ENCODE measurements around the gene BPIFB3. TPM values are rescaled to one million over a fixed set of nuclear protein-coding genes. Genes with fewer than 3 reads are reported as not detected.

BPIFB3 gene
- polyA plus RNA-seq, 1 experiment: not detected

- no peak for DNase-seq (ENCODE audit: low read depth, low spot score)
- peaks cover 4% of the 10 kb centered on the region for H3K27me3 ChIP-seq (ENCODE audit: control insufficient read depth, insufficient read depth, low read length)
- no peak overlapping the region for H3K4me3 ChIP-seq (ENCODE audit: low read depth, low read length)
- no peak overlapping the region for H3K27ac ChIP-seq (ENCODE audit: low read depth, low read length)
- POLR2A ChIA-PET: no interaction called here
- H3K9me3 ChIP-seq (ENCODE audit: control insufficient read depth, insufficient read depth, low read length): no peaks in the 10 kb centered on the region
- CTCF ChIA-PET: no interaction called here
- TF ChIP-seq, protein P1, sequence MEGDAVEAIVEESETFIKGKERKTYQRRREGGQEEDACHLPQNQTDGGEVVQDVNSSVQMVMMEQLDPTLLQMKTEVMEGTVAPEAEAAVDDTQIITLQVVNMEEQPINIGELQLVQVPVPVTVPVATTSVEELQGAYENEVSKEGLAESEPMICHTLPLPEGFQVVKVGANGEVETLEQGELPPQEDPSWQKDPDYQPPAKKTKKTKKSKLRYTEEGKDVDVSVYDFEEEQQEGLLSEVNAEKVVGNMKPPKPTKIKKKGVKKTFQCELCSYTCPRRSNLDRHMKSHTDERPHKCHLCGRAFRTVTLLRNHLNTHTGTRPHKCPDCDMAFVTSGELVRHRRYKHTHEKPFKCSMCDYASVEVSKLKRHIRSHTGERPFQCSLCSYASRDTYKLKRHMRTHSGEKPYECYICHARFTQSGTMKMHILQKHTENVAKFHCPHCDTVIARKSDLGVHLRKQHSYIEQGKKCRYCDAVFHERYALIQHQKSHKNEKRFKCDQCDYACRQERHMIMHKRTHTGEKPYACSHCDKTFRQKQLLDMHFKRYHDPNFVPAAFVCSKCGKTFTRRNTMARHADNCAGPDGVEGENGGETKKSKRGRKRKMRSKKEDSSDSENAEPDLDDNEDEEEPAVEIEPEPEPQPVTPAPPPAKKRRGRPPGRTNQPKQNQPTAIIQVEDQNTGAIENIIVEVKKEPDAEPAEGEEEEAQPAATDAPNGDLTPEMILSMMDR (IDR thresholded peaks at IDR 0.05; ENCODE audit: low read depth, low read length): no peak
Observed at GRCh38 chr20:33064572-33065287, 11.0 kb downstream of the BPIFB3 start.

DNA sequence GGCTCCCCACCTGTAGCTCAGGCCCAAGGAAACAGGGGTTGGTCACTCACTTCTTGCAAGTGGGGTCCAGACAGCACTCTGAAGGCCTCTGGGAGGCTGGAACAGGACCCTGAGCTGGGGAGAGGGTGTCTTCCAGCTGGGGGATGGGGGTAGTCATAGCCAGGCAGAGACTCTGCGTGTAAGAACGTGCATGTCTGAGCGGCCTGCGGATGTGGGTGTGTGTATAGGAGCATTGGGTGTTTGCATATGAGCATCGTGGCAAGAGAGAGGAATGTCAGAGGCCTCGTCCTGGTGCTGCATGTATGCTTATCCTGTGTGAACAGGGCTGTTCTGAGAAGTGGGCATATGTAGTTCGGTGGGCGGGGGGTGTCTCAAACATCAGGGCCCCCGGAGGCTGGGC is 12.1 kb downstream of the BPIFB3 start:
- Histone ChIP-seq H3K27me3 (ENCODE audit: control insufficient read depth, insufficient read depth, low read length) (peaks cover 4% of the 10 kb centered on the region), H3K27ac (ENCODE audit: low read depth, low read length) (no peak overlapping the region), H3K4me3 (ENCODE audit: low read depth, low read length) (no peak overlapping the region), H3K9me3 (ENCODE audit: control insufficient read depth, insufficient read depth, low read length) (no peaks in the 10 kb centered on the region; the same call in 1 of the 2 replicates)
- TF ChIP-seq, protein P1 (IDR thresholded peaks at IDR 0.05; ENCODE audit: low read depth, low read length): no peak
- ChIA-PET POLR2A (no interaction called here), CTCF (no interaction called here)
- no peak for DNase-seq (ENCODE audit: low read depth, low spot score)

GRCh38 chr20:33067806-33068205 is 14.1 kb downstream of the BPIFB3 start:
- H3K27ac ChIP-seq (ENCODE audit: low read depth, low read length): no peak overlapping the region
- ChIA-PET POLR2A (no interaction called here), CTCF (no interaction called here)
- H3K9me3 ChIP-seq (ENCODE audit: control insufficient read depth, insufficient read depth, low read length): no peaks in the 10 kb centered on the region; the same call in 1 of the 2 replicates
- no peak overlapping the region for H3K4me3 ChIP-seq (ENCODE audit: low read depth, low read length)
- TF ChIP-seq, protein P1 (IDR thresholded peaks at IDR 0.05; ENCODE audit: low read depth, low read length): no peak
- peaks cover 4% of the 10 kb centered on the region for H3K27me3 ChIP-seq (ENCODE audit: control insufficient read depth, insufficient read depth, low read length)
- DNase-seq (ENCODE audit: low read depth, low spot score): no peak

DNA sequence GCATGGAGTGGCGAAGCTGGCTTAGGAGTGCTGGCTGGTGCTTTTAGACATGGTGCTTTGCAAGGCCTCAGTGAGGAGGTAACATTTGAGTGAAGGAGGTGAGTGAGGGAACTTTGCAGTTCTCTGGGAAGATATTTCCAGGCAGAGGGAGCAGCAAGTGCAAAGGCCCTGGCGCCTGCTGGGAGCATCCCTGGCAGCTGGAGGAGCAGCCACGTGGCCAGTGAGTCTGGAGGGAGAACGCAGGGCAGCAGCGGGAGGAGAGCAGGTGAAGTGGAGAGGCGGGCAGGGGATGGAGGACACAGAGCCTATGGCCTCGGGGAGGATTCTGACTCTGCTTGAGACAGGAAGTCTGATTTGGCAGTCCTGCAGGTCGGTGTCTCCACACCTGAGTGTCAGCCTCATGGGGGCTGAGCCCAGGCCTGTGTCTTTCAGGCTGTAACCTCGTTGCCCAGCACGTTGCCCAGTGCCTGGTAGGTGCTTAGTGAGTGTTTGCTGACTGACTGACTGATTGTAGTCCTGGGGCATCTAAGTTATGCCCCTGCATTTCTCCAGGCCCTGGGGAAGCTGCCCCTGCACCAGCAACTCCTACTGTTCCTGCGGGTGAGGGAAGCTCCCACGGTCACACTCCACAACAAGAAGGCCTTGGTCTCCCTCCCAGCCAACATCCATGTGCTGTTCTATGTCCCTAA is 14.7 kb downstream of the BPIFB3 start:
- ChIA-PET POLR2A (no interaction called here), CTCF (no interaction called here)
- Histone ChIP-seq H3K9me3 (ENCODE audit: control insufficient read depth, insufficient read depth, low read length) (no peaks in the 10 kb centered on the region; the same call in 1 of the 2 replicates), H3K4me3 (ENCODE audit: low read depth, low read length) (no peak overlapping the region), H3K27me3 (ENCODE audit: control insufficient read depth, insufficient read depth, low read length) (peaks cover 4% of the 10 kb centered on the region), H3K27ac (ENCODE audit: low read depth, low read length) (no peak overlapping the region)
- no peak for DNase-seq (ENCODE audit: low read depth, low spot score)
- TF ChIP-seq, protein P1 (IDR thresholded peaks at IDR 0.05; ENCODE audit: low read depth, low read length): no peak

- H3K4me3 ChIP-seq (ENCODE audit: low read depth, low read length): no peak overlapping the region
- no peak for DNase-seq (ENCODE audit: low read depth, low spot score)
- TF ChIP-seq, protein P1 (IDR thresholded peaks at IDR 0.05; ENCODE audit: low read depth, low read length): no peak
- ChIA-PET CTCF (no interaction called here), POLR2A (no interaction called here)
- H3K27me3 ChIP-seq (ENCODE audit: control insufficient read depth, insufficient read depth, low read length): peaks cover 4% of the 10 kb centered on the region
- no peak overlapping the region for H3K27ac ChIP-seq (ENCODE audit: low read depth, low read length)
- H3K9me3 ChIP-seq (ENCODE audit: control insufficient read depth, insufficient read depth, low read length): no peaks in the 10 kb centered on the region; the same call in 1 of the 2 replicates
Observed at GRCh38 chr20:33069673-33070072, 16.0 kb downstream of the BPIFB3 start.

Measured in AG04450 (cell line).